Neural cell (in vitro differentiated cells): ENCODE data around the gene MGAT4B. TPM values are rescaled to one million over a fixed set of nuclear protein-coding genes. Genes with fewer than 3 reads are reported as not detected.

Experiments
- H2AFZ ChIP-seq: fragments of 200-600, 300-800 bp; sonication (generic), shearing (Covaris generic); 2 replicates; pipeline ENCODE4 v1.6.0; 2014; ENCODE audit warnings: low read depth, mild to moderate bottlenecking, antibody characterized with exemption, low read length, moderate library complexity
- H3F3A ChIP-seq: fragments of 200-600 bp; shearing (Covaris generic); 2 replicates; pipeline ENCODE4 v1.6.1; 2016; ENCODE audit warnings: mild to moderate bottlenecking, moderate library complexity, mixed read lengths, antibody characterized with exemption, low read length; ENCODE audit not compliant: insufficient read depth, poor library complexity, severe bottlenecking
- H3K27ac ChIP-seq: fragments of 200-600, 300-800 bp; sonication (generic), shearing (Covaris generic); 2 replicates; pipeline ENCODE4 v1.5.1; 2014; ENCODE audit warnings: mild to moderate bottlenecking, low read length, moderate library complexity
- H3K27me3 ChIP-seq: fragments of 300-800, 200-600 bp; sonication (generic), shearing (Covaris generic); 2 replicates; pipeline ENCODE4 v1.6.0; 2014; ENCODE audit warnings: mild to moderate bottlenecking, low read depth, low read length, moderate library complexity; ENCODE audit not compliant: insufficient read depth
- H3K36me3 ChIP-seq: fragments of 300-800, 200-600 bp; sonication (generic), shearing (Covaris generic); 2 replicates; pipeline ENCODE4 v1.5.1; 2014; ENCODE audit warnings: mild to moderate bottlenecking, antibody characterized with exemption, low read length, moderate library complexity; ENCODE audit not compliant: insufficient read depth
- H3K4me2 ChIP-seq: fragments of 300-800, 200-600 bp; sonication (generic), shearing (Covaris generic); 2 replicates; pipeline ENCODE4 v1.6.0; 2014; ENCODE audit warnings: mild to moderate bottlenecking, low read length
- H3K4me3 ChIP-seq: fragments of 300-800, 200-600 bp; sonication (generic), shearing (Covaris generic); 2 replicates; pipeline ENCODE4 v1.5.1; 2014; ENCODE audit warnings: mild to moderate bottlenecking, low read length, moderate library complexity
- H3K79me2 ChIP-seq: fragments of 200-600 bp; shearing (Covaris generic); replicated peaks from 2 replicates; pipeline ENCODE4 v1.6.0; 2014; ENCODE audit warnings: mild to moderate bottlenecking, low read length, moderate library complexity; ENCODE audit not compliant: insufficient read depth
- H3K9ac ChIP-seq: fragments of 300-800, 200-600 bp; sonication (generic), shearing (Covaris generic); 2 replicates; pipeline ENCODE4 v1.6.1; 2016; ENCODE audit warnings: mild to moderate bottlenecking, low read length, mixed read lengths
- H3K9me2 ChIP-seq: fragments of 200-600 bp; shearing (Covaris generic); 2 replicates; pipeline ENCODE4 v1.6.1; 2016; ENCODE audit warnings: mild to moderate bottlenecking, low read length, mixed read lengths; ENCODE audit not compliant: insufficient read depth
- H3K9me3 ChIP-seq: fragments of 200-600, 300-800 bp; sonication (generic), shearing (Covaris generic); 2 replicates; pipeline ENCODE4 v1.6.1; 2016; ENCODE audit warnings: mild to moderate bottlenecking, mixed run types, low read length, moderate library complexity, mixed read lengths
- H4K20me1 ChIP-seq: fragments of 200-600 bp; shearing (Covaris generic); 2 replicates; pipeline ENCODE4 v1.6.1; 2016; ENCODE audit warnings: mild to moderate bottlenecking, mixed run types; ENCODE audit not compliant: insufficient read depth
- EP300 ChIP-seq: fragments of 450-650 bp; conservative IDR thresholded peaks from 2 replicates; pipeline ENCODE4 v1.6.1; 2014; ENCODE audit warnings: antibody characterized with exemption, mild to moderate bottlenecking, moderate library complexity; ENCODE audit not compliant: poor library complexity, severe bottlenecking
- EZH2 ChIP-seq: fragments of 200-600, 300-800 bp; shearing (Covaris generic), sonication (generic); IDR thresholded peaks from 2 replicates; pipeline ENCODE4 v1.6.1; 2014; ENCODE audit warnings: antibody characterized with exemption, low read length, borderline replicate concordance, mild to moderate bottlenecking; ENCODE audit not compliant: insufficient read depth, poor library complexity, severe bottlenecking
- MXI1 ChIP-seq: fragments of 450-650 bp; conservative IDR thresholded peaks from 2 replicates; pipeline ENCODE4 v1.6.1; 2014; ENCODE audit warnings: antibody characterized with exemption, mild to moderate bottlenecking; ENCODE audit not compliant: poor library complexity, severe bottlenecking
- POLR2AphosphoS5 ChIP-seq: IDR thresholded peaks from 2 replicates; pipeline ENCODE4 v1.6.1; 2012
- RAD21 ChIP-seq: fragments of 450-650 bp; conservative IDR thresholded peaks from 2 replicates; pipeline ENCODE4 v1.6.1; 2014; ENCODE audit warnings: antibody characterized with exemption, mild to moderate bottlenecking, moderate library complexity
- SMC3 ChIP-seq: fragments of 450-650 bp; conservative IDR thresholded peaks from 2 replicates; pipeline ENCODE4 v1.6.1; 2014; ENCODE audit warnings: antibody characterized with exemption, mild to moderate bottlenecking, moderate library complexity; ENCODE audit not compliant: poor library complexity
- TAF1 ChIP-seq: IDR thresholded peaks from 2 replicates; pipeline ENCODE4 v1.6.1; 2012; ENCODE audit warnings: low read depth
- polyA plus RNA-seq: library from polyadenylated mRNA; depleted of rRNA; stranded (reverse); fragments of >200 nt; gene quantifications from 2 replicates; pipeline ENCODE4 v1.2.3, GENCODE V29; 2014
- TF ChIP-seq, protein P1 (sequence below): fragments of 450-650 bp; IDR thresholded peaks from 2 replicates; pipeline ENCODE4 v1.5.1; 2014; ENCODE audit warnings: antibody characterized with exemption, mild to moderate bottlenecking, moderate library complexity; ENCODE audit not compliant: poor library complexity, severe bottlenecking
- TF ChIP-seq, protein P2 (sequence below): IDR thresholded peaks from 2 replicates; pipeline ENCODE4 v1.6.1; 2012; ENCODE audit warnings: borderline replicate concordance

Gene MGAT4B
- polyA plus RNA-seq, 1 donor from 2014 or later: 70.6 TPM

DNA sequence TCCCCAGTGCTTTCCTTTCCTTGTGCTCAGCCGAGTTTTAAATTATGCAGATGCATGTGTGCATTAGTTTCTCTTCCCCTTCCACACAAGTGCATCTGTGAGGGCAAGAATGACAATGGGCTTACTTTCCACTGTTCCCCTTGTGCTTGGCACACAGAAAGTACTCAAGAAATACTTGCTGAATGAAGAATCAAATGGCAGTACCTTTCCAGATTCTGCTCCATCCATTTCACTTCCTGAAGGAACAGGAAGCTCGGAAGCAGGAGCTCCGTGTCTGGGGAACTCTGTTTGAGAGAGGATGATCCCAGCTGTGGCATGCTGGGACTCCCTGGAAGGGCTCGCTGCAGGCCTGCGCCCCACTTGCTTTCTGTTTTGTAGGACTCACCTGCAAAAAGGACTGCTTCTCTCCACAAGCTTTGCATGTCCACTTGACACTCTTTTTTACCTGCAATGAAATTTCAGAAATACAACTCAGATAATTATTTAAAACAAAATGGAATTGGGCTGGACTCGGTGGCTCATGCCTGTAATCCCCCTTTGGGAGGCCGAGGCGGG is 46.4 kb upstream of the MGAT4B start:
- Histone ChIP-seq H2AFZ (no peak overlapping the region), H3K4me2 (no peak overlapping the region), H3K9me2 (no peaks in the 10 kb centered on the region), H3K9ac (no peak overlapping the region), H3K27me3 (no peaks in the 10 kb centered on the region), H3K4me3 (no peak overlapping the region), H4K20me1 (no peaks in the 10 kb centered on the region), H3K36me3 (peaks cover 17% of the 10 kb centered on the region), H3K9me3 (no peaks in the 10 kb centered on the region), H3K79me2 (peaks cover 31% of the 10 kb centered on the region), H3F3A (no peaks in the 10 kb centered on the region), H3K27ac (no peak overlapping the region)
- TF ChIP-seq, protein P1, sequence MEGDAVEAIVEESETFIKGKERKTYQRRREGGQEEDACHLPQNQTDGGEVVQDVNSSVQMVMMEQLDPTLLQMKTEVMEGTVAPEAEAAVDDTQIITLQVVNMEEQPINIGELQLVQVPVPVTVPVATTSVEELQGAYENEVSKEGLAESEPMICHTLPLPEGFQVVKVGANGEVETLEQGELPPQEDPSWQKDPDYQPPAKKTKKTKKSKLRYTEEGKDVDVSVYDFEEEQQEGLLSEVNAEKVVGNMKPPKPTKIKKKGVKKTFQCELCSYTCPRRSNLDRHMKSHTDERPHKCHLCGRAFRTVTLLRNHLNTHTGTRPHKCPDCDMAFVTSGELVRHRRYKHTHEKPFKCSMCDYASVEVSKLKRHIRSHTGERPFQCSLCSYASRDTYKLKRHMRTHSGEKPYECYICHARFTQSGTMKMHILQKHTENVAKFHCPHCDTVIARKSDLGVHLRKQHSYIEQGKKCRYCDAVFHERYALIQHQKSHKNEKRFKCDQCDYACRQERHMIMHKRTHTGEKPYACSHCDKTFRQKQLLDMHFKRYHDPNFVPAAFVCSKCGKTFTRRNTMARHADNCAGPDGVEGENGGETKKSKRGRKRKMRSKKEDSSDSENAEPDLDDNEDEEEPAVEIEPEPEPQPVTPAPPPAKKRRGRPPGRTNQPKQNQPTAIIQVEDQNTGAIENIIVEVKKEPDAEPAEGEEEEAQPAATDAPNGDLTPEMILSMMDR: no peak
- TF ChIP-seq, protein P2, sequence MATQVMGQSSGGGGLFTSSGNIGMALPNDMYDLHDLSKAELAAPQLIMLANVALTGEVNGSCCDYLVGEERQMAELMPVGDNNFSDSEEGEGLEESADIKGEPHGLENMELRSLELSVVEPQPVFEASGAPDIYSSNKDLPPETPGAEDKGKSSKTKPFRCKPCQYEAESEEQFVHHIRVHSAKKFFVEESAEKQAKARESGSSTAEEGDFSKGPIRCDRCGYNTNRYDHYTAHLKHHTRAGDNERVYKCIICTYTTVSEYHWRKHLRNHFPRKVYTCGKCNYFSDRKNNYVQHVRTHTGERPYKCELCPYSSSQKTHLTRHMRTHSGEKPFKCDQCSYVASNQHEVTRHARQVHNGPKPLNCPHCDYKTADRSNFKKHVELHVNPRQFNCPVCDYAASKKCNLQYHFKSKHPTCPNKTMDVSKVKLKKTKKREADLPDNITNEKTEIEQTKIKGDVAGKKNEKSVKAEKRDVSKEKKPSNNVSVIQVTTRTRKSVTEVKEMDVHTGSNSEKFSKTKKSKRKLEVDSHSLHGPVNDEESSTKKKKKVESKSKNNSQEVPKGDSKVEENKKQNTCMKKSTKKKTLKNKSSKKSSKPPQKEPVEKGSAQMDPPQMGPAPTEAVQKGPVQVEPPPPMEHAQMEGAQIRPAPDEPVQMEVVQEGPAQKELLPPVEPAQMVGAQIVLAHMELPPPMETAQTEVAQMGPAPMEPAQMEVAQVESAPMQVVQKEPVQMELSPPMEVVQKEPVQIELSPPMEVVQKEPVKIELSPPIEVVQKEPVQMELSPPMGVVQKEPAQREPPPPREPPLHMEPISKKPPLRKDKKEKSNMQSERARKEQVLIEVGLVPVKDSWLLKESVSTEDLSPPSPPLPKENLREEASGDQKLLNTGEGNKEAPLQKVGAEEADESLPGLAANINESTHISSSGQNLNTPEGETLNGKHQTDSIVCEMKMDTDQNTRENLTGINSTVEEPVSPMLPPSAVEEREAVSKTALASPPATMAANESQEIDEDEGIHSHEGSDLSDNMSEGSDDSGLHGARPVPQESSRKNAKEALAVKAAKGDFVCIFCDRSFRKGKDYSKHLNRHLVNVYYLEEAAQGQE: no peak
- TF ChIP-seq POLR2AphosphoS5 (no peak), SMC3 (no peak), EZH2 (no peak), RAD21 (no peak), MXI1 (no peak), TAF1 (no peak), EP300 (no peak)

DNA sequence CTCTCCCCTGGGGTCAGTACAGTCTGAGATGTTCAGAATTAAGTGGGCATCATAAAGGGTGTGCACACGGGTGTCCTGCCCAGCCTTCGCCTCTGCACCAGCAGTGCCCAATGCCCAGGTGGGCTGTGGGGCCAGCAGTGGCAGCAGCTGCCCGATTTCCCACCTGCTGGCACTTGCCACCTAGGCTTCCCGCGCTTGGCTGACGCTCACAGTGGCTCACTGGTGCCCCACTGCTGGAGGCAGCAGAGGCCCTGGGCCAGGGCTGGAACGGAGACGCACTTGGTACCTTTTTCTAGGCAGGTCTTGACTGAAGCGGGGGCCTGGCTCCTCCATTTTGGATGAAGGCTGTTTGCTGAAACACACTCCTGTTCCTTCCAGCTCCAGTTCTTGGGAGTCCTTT is 35.0 kb upstream of the MGAT4B start:
- no peaks in the 10 kb centered on the region for H3F3A ChIP-seq
- H3K27me3 ChIP-seq: no peaks in the 10 kb centered on the region
- no peak overlapping the region for H3K4me3 ChIP-seq
- H3K9ac ChIP-seq: no peak overlapping the region
- no peaks in the 10 kb centered on the region for H3K9me2 ChIP-seq
- H3K9me3 ChIP-seq: no peaks in the 10 kb centered on the region
- H3K27ac ChIP-seq: no peak overlapping the region
- peaks cover 11% of the 10 kb centered on the region for H3K36me3 ChIP-seq
- H3K79me2 ChIP-seq: no peaks in the 10 kb centered on the region
- H3K4me2 ChIP-seq: no peak overlapping the region
- no peaks in the 10 kb centered on the region for H4K20me1 ChIP-seq
- TF ChIP-seq EZH2 (no peak), MXI1 (no peak), SMC3 (no peak), POLR2AphosphoS5 (no peak), RAD21 (no peak)
- TF ChIP-seq, protein P1: no peak
- TF ChIP-seq, protein P2: no peak
- no peak overlapping the region for H2AFZ ChIP-seq
